Heart left ventricle (tissue), 13 donors: Measurements from ENCODE around the gene KRT72.

ENCODE experiments used
- CTCF ChIP-seq, 12 donors: fragments of 200-600 bp; sonication (generic) in 4 of 12; IDR thresholded peaks; one replicate each; pipeline versions ENCODE4 v1.5.0 to v1.8.0; 2018 to 2022; ENCODE audit warnings: antibody characterized with exemption in 12 of 12, mild to moderate bottlenecking in 5 of 12
- POLR2A ChIP-seq, 2 donors: fragments of 450-650 bp; IDR thresholded peaks; one replicate each; pipeline ENCODE4 v1.6.1; 2017; ENCODE audit warnings: antibody characterized with exemption in 2 of 2, mild to moderate bottlenecking in 2 of 2, moderate library complexity in 2 of 2
- donor health status: ischemic (EF 13 %, LVEDD 7.1; RV severe dilation, severe dysfunction).
- donor health status: DM: no; HTN: yes; CAD: no.
- donor health status: DM: no; HTN: no; CAD: no.
- donor health status: ischemic (EF 25% LVEDD 6.9; RV normal size, moderate dysfunction).
- donor health status: ischemic (EF 25% LVEDD 5.7; RV mildly dilated, moderate dysfunction).
- donor health status: ischemic (EF 35%, LVEDD 5.7; RV mildly dilated, moderate dysfunction).
- donor health status: nonischemic (EF 11% LVEDD 7.7; RV severe dilation, severe dysfunction).
- donor health status: DM: yes; HTN: yes; CAD: no.
- donor health status: PGD.
- donor health status: ischemic (EF 29% LVEDD 5.4; RV normal size, mild dysfunction).
- donor health status: nonischemic (EF 23%, LVEDD 6.1; RV moderate dilation, normal function).

GRCh38 chr12:52603314-52603713 is 2.1 kb upstream of the KRT72 start:
- TF ChIP-seq CTCF (IDR thresholded peaks at IDR 0.05) = no peak
- TF ChIP-seq POLR2A (IDR thresholded peaks at IDR 0.05) = no peak
